Urothelium cell line (cell line): ENCODE data around the gene COL4A3.
A peak's percentile ranks its signal among the peaks of the same experiment; 100 is the strongest.

Source experiments
- DNase-seq: peaks from one replicate; pipeline ENCODE4 v3.0.0; 2011; ENCODE audit warnings: low spot score, mixed read lengths
- FAIRE-seq: peaks from 2 replicates; lab custom pipeline; 2011; peaks lifted over from hg19 to GRCh38; lab: Jason Lieb, UNC

Gene COL4A3

DNA sequence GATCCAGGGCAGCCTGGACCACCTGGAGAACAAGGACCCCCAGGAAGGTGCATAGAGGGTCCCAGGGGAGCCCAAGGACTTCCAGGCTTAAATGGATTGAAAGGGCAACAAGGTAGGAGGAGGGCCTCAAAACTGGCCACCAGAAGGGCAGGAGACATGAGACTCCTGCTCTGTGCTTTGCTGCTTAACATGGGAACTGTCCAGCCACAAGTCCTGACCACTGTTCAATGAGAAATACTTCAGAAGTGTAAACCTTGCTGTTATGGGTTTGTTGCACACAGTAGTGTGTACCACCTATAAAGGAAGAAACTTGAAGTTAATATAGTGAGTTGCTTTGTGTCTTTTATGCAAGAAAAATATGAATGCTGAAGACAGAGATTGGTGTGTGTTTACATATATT is 116.5 kb downstream of the COL4A3 start:
- no peak for FAIRE-seq
- no peak for DNase-seq

DNA sequence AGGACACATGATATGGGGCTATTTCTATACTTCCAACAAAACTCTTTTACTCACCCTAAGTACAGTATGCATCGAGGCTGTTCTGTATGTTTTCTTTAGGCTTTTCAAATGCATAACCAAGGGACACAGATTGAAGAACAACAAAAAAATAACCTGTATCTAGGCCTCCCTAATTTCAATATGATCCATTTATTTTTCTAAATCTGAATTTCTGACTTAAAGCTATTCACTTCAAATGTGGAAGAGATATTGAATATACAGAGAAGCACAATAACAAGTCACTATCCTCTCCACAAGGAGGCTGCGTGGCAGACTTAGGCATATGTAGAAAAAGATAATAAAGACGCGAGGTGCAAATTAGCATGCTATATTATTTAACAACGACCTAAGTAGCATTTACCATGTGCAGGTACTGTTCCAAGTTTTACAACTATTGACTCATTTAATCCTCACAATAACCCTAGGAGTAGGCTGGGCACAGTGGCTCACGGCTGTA is 121.4 kb downstream of the COL4A3 start:
- no peak for DNase-seq
- no peak for FAIRE-seq

DNA sequence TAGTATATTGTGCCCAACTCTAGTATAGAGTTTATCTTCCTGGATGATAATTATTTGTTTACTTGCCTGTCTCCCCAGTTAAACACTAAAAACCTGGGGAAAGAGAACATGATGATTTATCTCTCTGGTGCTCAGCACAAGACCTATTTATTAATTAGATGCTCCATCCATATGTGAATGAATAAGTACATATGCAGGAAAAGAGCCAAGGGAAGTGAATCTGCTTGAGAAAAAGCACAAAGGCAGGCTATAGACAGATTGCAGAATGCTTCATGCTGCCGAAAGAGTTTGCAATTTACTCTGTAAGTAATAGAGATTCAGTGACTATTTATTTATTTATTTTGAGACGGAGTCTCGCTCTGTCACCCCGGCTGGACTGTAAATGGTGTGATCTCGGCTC is 123.3 kb downstream of the COL4A3 start:
- no peak for FAIRE-seq
- DNase-seq, result no peak

DNA sequence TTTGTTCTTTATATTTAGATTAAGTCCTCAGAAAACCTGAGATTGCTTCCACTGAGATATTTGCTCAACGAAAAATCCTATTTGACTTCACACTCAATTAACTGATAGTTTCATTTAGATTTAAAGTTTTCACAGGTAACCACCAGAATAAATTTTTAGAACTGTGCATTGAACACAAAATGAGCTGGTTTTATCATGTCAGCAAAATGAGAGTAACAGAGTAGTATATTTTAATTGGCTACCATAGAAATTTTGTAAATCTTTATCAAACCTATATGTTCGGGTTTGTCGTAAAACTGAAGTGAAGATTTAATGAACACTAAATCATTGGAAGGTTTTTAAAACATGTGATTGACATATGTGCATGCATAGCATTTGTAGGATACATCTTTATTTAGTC is 127.9 kb downstream of the COL4A3 start:
- FAIRE-seq (no peak), DNase-seq (no peak)

DNA sequence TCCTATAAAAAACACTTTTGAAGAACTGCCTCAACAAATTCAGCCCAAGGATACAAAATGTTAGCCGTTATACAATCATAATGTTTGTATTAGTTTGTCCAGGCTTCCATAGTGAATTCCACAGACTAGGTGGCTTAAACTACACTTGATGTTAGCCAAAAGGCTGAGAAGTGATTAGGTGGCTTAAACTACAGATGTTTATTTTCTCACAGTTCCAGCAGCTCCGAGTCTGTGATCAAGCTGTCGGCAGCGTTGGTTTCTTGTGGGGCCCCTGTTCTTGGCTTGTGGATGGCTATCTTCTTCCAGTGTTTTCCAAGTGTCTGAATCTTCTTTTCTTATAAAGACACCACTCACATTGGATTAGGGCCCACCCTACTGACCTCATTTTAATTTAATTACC is 129.1 kb downstream of the COL4A3 start:
- FAIRE-seq (no peak), DNase-seq (no peak)

DNA sequence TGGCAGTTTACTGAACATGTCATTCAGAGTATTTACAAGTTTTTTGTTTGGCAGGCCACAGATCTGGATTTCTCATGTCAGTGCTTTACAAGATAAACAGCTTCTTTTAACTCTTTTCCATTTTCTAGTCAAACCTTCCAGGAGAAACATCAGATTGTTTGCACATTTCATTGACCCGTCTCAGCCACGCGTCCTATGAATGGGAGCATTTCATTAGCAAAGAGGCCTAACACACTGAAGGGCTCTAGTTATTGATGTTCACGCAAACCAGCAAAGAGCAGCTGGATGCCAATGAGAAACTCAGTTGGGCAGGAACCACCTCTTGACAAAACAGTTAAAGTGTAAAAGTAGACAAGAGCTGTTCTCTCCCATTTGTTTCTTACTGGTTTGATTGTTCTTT is 131.4 kb downstream of the COL4A3 start:
- FAIRE-seq (no peak), DNase-seq (no peak)

DNA sequence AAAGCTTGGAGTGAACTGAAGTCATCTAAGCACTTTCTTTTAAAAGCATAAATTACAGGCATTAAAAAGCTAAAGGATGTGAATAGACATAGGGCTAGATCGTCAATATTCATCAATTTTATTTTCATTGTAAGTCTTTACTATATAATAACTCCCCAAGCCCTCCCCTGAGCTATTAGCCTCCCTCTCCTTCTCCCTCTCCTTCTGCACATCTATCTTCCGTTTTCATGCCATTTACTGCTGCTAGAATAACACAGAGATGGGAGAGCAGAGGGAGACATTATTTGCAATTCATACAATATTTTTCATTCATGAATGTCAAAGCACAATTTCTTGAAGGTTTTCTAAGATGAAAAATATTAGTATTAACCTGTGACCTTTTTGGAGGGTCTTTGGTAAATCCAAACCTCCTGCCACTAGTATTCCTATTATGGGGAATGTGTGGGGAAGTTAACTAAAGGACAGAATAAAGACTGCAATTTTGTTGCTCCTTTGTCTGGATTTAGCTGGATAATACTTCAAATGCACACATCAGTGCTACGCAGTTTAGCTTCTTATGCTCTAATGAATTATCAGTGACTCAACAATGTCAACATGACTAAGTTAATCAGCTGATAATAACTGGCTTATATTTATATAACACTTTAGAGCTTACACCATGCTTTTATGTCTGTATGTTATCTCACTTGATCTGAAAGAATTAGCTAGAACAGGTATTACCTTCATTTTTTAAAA is 132.4 kb downstream of the COL4A3 start:
- DNase-seq (no peak), FAIRE-seq (no peak)

DNA sequence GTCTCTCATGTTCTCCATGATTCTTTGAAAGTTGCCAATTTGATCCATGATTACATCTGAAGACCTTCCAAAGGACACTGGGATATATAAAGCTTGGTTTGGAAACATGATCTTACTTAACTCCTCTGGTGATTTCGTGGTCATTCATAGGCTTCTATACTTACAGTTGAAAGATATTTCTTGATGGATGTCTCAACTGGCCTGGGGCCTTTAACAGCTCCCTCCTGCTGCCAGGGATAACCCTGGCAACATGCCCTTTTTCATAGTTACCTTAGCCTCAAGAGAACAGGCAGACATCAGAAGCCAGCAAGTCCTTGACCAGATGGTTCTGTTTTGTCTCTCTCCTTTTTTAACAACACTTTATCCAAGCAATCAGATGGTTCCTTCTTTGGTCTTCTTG is 137.1 kb downstream of the COL4A3 start:
- no peak for FAIRE-seq
- DNase-seq, result no peak

DNA sequence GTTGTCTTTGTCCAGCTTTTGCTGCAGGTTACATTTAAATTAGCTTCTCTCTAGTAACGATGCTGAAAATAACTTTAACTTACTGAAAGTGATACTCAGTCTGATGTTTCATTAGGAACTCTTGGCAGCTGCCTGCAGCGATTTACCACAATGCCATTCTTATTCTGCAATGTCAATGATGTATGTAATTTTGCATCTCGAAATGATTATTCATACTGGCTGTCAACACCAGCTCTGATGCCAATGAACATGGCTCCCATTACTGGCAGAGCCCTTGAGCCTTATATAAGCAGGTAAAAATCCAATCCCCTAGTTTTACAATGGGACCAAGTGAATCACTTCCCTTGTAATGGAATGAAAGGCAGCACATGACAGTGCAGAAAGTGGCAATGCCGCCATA is 144.4 kb downstream of the COL4A3 start:
- FAIRE-seq (no peak), DNase-seq (peak; percentile 9)

DNA sequence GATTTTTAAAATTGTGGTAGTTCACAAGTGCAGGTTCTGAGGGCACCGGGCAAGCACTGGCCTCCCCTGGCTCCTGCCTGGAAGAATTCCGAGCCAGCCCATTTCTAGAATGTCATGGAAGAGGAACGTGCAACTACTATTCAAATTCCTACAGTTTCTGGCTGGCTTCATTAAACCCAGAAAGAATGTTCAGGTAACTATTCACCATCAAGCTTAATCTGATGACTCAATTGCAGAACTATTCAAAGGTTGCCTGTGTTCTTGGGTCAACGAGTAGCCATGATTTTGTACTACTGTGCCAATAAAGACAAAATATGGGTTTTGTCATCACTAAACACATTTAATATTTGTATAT is 146.3 kb downstream of the COL4A3 start:
- DNase-seq, result peak; percentile 49
- FAIRE-seq, result no peak

DNA sequence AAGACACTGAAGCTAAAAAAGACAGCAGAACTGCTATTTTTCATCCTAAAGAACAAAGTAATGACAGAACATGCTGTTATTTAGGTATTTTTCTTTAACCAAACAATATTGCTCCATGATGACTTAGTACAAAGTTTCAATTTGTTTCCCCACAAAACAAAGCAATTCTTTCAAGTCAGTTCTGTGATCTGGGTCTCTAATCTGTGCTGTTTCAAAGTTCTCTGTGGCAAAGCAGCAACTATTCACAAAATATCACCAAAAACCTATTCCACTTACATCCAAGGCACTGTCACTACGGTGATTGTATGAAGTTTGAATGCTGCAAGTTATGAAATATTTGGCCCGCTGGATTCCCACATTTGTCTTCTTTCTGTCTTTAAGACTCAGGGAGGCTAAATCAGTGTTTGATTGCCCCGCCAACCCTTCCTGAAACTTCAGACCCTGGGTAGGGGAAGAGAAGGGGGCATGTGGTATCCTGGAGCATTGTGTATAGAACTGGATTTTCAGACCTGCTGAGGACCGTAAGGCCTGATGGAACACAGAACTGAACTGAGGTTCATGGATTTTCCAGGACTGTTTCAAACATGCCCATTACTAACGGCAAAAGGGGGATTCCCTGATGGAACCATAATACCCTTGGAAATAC is 147.6 kb downstream of the COL4A3 start:
- DNase-seq, result no peak
- peak; percentile 13 for FAIRE-seq

DNA sequence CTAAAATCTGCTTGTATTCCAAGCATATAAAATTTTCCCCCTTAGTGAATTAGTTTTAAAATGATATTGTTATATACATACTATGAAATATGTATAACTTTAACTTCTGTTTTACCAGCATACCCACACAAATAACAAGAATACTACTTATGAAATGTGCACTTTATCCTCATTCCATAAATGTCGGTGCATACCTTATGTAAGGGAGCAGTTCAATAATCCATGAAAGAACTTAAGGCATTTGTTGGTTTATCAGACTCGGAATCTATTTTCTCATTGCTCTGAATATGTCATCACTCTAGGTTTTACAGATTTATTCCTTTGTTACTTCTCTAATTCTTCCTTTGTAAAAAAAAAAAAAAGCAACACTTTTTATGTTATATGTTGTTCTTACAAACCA is 148.2 kb downstream of the COL4A3 start:
- DNase-seq, result no peak
- FAIRE-seq, result no peak

DNA sequence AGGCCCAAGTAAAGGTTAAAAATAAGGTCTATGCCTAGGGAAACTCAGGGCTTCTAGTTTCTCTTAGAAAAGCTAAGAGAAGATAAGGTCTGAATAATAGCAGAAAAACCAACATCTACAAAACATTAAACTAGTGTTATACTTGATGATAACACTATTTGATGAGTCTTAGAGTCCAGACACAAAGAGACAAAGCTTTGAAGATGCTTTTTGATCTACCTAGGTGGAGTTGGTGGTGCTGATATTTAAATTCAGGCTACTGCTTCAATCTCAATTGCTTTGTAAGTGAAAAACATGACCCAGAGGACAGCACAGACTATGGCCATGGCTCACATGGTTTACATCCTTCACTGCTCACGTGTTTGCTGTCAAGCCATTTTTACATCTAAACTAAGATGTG is 148.9 kb downstream of the COL4A3 start:
- FAIRE-seq (no peak), DNase-seq (no peak)

DNA sequence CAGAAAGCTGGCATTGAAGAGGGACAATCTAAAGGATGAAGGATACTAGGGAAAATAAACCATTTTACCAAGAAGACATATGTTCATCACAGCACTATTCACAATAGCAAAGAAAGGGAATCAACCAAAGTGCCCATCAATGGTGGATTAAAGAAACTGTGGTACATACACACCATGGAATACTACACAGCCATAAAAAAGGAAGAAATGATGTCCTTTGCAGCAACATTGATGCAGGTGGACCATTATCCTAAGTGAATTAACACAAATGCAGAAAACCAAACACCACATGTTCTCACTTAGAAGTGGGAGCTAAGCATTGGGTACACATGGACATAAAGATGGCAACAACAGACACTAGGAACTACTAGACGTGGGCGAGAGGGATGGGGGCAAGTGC is 153.4 kb downstream of the COL4A3 start:
- FAIRE-seq, result no peak
- no peak for DNase-seq

DNA sequence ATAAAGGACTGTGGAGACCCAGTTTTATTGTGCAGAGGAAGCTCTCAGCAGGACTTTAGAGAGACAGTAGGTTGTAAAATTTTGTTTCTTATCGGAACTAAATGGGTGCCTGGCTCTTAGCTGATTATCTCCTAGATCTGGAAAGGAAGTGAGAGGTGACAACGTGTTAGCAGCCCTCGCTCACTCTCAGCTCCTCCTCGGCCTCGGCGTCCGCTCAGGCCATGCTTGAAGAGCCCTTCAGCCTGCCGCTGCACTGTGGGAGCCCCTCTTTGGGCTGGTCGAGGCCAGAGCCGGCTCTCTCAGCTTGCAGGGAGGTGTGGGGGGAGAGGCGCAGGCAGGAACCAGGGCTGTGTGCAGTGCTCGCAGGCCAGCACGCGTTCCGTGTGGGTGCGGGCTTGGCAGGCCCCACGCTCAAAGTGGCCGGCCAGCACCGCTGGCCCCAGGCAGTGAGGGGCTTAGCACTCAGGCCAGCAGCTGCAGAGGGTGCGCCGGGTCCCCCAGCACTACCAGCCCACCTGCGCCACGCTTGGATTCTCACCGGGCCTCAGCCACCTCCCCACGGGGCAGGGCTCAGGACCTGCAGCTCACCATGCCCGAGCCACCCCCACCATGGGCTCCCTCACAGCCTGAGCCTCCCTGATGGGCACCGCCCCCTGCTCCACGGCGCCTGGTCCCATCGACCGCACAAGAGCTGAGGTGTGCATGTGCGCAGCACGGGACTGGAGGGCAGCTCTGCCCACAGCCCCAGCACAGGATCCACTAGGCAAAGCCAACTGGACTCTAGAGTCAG is 156.1 kb downstream of the COL4A3 start:
- FAIRE-seq, result no peak
- DNase-seq, result no peak

DNA sequence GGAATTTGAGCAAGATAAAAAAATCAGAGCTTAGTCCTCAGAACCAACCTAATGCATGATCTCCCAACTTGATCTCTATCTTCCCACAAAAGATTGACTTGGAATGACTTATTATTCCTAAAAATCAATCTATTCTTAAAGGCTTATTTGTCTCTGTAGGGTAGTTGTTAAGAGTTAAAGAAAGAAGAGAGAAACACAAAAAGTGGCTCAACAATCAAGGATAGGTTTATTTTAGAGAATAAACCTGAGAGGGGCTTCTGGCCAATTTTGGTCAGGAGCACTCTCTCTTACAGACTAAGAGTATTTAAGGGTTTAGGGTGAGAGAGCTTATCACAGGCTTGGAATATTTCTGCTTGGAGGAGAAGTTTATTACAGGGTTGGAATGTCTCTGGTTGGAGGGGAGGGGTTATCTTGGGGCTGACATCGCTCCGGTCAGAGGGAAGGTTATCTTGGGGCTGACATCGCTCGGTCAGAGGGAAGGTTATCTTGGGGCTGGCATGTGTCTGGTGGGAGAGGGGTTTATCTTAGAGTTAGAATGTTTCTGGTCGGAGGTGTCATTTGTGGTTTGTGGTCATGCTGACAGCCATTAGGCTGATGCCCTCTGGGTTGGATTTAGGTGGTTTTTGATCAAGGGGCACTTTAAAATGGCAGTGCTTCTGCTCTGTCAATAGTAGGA is 158.2 kb downstream of the COL4A3 start:
- DNase-seq (no peak), FAIRE-seq (no peak)

DNA sequence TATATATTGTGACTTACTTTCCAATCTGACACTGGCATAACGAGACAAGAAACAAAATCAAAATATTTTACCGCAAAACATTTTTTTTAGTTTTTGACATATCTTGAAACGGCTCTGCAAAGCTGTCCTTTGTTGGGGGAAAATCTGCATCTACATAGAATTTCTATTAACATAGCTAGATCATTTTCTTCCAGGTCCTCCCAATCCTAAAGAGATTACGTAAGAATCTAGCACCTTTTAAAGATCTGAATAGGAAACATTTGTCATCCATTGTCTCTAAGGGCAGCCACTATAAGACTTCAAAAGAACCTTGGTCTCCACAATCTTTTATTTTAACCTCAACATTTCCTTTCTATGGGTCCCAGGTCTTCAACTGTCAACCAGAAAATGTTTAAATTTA is 159.4 kb downstream of the COL4A3 start:
- FAIRE-seq, result no peak
- DNase-seq, result no peak

DNA sequence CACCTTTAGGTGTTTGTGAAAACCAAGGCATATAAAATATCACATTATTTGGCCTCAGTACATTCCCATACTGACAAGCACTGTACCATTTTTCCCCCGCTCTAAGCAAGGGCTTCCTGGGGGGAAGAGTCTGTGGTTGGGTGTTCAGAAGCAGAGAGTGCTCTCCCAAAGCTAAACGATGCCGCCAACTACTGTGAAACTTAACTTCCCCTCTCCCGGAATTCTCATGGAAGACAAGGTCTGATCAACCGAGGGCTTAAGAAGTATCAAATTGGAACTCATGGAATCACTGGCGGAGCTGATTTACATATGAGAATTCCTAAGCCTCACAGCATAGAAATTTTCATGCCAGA is 160.2 kb downstream of the COL4A3 start:
- FAIRE-seq (no peak), DNase-seq (peak; percentile 31)

DNA sequence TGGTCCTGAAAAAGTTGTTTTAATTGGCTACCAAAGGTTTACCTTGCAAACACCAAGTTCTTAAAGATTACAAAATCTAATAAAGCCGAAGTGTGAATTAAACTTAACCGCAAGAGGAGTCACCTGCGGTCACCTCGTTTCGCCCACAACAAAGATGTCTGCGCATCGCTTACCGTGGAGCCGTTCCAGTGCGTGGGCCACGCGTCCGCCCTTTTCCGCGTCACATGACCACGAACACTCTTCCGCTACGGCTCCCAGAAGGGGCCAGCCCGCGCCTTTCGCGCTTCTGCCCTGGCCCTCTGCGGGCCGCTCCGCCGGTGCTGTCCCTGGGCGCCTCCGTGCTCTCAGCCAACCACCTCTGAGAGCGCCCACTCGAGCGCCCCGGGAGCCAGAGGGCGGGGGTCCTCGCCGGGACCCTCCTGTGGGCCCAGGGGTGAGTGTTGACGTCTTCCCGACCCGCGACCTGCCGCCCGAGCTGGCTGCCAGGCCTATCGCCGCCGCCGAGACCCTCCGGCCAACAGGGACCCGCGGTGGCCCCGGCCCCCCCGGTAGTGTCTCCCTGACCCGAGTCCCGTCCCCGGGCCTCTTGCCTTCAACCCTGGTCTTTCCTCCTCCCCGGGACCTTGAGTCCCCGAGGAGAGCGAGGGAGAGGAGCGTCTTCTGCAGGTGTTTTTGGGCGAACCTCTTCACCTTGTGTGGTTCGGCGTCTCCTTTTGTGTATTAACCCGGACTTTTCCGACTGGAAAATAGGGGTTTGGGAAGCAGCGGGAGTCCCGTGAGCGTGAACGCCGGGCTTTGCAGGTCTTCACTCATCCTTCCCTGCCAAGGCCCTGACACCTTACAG is 160.8 kb downstream of the COL4A3 start, which contains the start of gene MFF:
Gene MFF, plus strand, starts transcription at position 257 of the 844 bp plus-strand sequence. CDS start 5,415 bp downstream, outside the sequence.
- FAIRE-seq, result peak; percentile 93
- DNase-seq, result peak; percentile 93

DNA sequence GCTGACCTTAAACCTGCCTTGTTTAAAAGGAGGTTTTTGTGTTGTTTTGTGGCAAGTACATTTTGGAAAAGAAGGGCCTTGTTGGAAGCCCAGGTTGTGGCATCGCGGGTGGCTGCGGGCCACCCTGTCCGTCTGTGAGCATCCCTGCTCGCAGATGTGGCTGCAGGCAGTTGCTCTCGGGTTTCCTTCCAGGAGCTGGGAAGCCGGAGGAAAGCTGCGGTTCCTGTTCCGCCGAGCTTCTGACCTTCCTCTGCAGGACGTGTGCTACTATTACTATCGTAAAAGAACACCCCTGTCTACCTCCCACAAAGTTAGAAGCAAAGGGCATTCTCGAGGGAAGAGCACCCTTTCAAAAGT is 161.4 kb downstream of the COL4A3 start:
- peak; percentile 30 for DNase-seq
- no peak for FAIRE-seq
